ENCODE results near the gene AFAP1L2. TPM values are rescaled to one million over a fixed set of nuclear protein-coding genes. Genes with fewer than 3 reads are reported as not detected.
A peak's percentile ranks its signal among the peaks of the same experiment; 100 is the strongest.
"Not testable (repeated sequence)": the region's sequence is repeated elsewhere in the genome, so short reads cannot be mapped to it uniquely, and the experiment has no call there.

The AFAP1L2 gene
- polyA plus RNA-seq, 1 donor from 2014 or later: 3.0 TPM

DNA sequence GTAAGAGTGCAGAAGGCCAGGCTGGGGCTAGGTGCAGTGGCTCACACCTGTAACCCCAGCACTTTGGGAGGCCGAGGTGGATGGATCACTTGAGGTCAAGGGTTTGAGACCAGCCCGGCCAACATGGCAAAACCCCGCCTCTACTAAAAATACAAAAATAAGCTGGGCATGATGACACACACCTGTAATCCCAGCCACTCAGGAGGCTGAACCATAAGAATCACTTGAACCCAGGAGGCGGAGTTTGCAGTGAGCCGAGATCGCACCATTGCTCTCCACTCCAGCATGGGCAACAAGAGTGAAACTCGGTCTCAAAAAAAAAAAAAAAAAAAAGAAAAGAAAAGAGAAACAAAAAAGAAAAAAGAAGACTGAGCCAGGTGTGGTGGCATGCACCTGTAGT is 55.2 kb downstream of the AFAP1L2 start:
- not testable (repeated sequence) for H3K27ac Mint-ChIP-seq, H3K4me1 Mint-ChIP-seq, H3K4me3 Mint-ChIP-seq, H3K27me3 Mint-ChIP-seq, H3K9me3 Mint-ChIP-seq, H3K36me3 Mint-ChIP-seq

DNA sequence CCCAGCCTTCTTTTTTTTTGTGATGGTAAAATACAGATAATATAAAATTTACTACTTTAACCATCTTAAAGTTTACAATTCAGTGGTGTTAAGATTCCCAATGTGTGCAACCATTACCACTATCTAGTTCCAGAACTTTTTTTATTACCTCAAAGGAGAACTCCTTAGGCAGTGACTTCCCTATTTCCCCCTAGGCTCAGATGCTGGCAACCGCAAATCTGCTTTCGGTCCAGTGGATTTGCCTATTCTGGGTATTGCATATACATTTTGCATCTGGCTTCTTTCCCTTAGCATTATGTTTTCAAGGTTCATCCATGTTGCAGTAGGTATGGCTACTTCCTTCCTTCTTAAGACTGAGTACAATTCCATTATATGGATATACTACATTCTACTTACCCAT is 56.5 kb downstream of the AFAP1L2 start:
- Mint-ChIP-seq H3K27ac (no peak overlapping the region), H3K4me1 (no peaks in the 10 kb centered on the region), H3K27me3 (no peaks in the 10 kb centered on the region), H3K4me3 (no peak overlapping the region), H3K36me3 (no peaks in the 10 kb centered on the region), H3K9me3 (no peaks in the 10 kb centered on the region)

GRCh38 chr10:114347241-114347640 is 57.1 kb downstream of the AFAP1L2 start:
- no peaks in the 10 kb centered on the region for H3K4me1 Mint-ChIP-seq
- no peaks in the 10 kb centered on the region for H3K36me3 Mint-ChIP-seq
- no peaks in the 10 kb centered on the region for H3K9me3 Mint-ChIP-seq
- H3K27ac Mint-ChIP-seq: no peak overlapping the region
- H3K27me3 Mint-ChIP-seq: no peaks in the 10 kb centered on the region
- H3K4me3 Mint-ChIP-seq: no peak overlapping the region

DNA sequence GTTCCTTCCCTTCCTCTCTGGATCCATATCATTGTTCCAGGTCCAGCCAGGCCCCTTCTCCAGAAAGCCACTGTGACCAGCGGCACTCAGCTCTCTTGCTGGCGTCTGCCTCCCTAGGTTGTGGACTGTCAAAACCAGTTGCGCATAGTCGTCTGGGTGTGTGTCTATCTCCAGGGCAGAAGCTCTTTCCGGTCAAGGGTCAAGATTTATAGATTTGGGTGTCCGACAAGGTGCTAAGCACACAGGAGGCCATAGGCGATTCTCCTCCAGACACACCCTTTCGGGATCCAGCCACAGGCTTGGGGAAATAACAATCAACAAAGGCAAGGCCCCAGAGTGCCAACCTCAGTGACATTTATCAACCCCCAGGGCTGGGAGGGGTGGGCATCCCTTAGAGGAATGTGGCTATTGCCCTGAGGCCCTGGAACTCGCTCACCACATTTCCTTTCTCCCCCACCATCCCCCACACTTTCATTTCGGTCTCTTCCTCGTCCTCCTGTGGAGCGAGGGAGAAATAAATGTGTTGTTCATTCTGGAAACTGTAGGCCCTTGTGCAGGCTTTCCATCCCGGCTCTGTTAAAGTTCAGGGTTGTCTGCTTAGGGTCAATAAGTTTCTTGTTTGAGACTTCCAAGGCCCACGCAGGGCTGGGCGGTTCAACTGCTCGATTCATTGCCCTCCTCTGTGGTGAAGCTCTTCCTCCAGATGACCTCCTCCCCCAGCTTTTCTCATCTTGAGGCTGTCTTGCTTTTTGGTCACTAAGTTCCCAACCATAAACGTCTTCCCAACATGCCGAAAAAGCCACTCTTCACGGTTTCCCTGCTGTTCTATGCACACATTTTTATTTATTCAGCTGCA is 57.9 kb downstream of the AFAP1L2 start:
- Mint-ChIP-seq H3K9me3 (no peaks in the 10 kb centered on the region), H3K27ac (no peak overlapping the region), H3K4me3 (no peak overlapping the region), H3K36me3 (no peaks in the 10 kb centered on the region), H3K4me1 (no peaks in the 10 kb centered on the region), H3K27me3 (no peaks in the 10 kb centered on the region)

- H3K36me3 Mint-ChIP-seq: no peaks in the 10 kb centered on the region
- no peak overlapping the region for H3K4me3 Mint-ChIP-seq
- no peaks in the 10 kb centered on the region for H3K4me1 Mint-ChIP-seq
- H3K27me3 Mint-ChIP-seq: no peaks in the 10 kb centered on the region
- H3K27ac Mint-ChIP-seq: no peak overlapping the region
- H3K9me3 Mint-ChIP-seq: no peaks in the 10 kb centered on the region
Observed at GRCh38 chr10:114345701-114346100, 58.6 kb downstream of the AFAP1L2 start.

GRCh38 chr10:114343623-114344505 is 60.4 kb downstream of the AFAP1L2 start:
- peak overlapping the region in 1 of 3 donors; percentile 1 for H3K27ac Mint-ChIP-seq
- no peaks in the 10 kb centered on the region for H3K36me3 Mint-ChIP-seq
- no peak overlapping the region for H3K4me3 Mint-ChIP-seq
- no peaks in the 10 kb centered on the region for H3K9me3 Mint-ChIP-seq
- H3K4me1 Mint-ChIP-seq: no peaks in the 10 kb centered on the region
- H3K27me3 Mint-ChIP-seq: no peaks in the 10 kb centered on the region

GRCh38 chr10:114342976-114343375 is 61.3 kb downstream of the AFAP1L2 start:
- no peak overlapping the region for H3K27ac Mint-ChIP-seq
- H3K4me1 Mint-ChIP-seq: no peaks in the 10 kb centered on the region
- peaks cover 1% of the 10 kb centered on the region for H3K27me3 Mint-ChIP-seq
- no peaks in the 10 kb centered on the region for H3K36me3 Mint-ChIP-seq
- no peak overlapping the region for H3K4me3 Mint-ChIP-seq
- H3K9me3 Mint-ChIP-seq: no peaks in the 10 kb centered on the region

- H3K4me1 Mint-ChIP-seq: no peaks in the 10 kb centered on the region
- no peak overlapping the region for H3K27ac Mint-ChIP-seq
- no peak overlapping the region for H3K4me3 Mint-ChIP-seq
- no peaks in the 10 kb centered on the region for H3K36me3 Mint-ChIP-seq
- peaks cover 1% of the 10 kb centered on the region for H3K27me3 Mint-ChIP-seq
- no peaks in the 10 kb centered on the region for H3K9me3 Mint-ChIP-seq
Observed at GRCh38 chr10:114340816-114341215, 63.5 kb downstream of the AFAP1L2 start.

- no peak overlapping the region for H3K27ac Mint-ChIP-seq
- no peaks in the 10 kb centered on the region for H3K9me3 Mint-ChIP-seq
- no peaks in the 10 kb centered on the region for H3K4me1 Mint-ChIP-seq
- peaks cover 7% of the 10 kb centered on the region for H3K27me3 Mint-ChIP-seq
- no peaks in the 10 kb centered on the region for H3K36me3 Mint-ChIP-seq
- no peak overlapping the region for H3K4me3 Mint-ChIP-seq
Observed at GRCh38 chr10:114337510-114338462, 66.5 kb downstream of the AFAP1L2 start.

DNA sequence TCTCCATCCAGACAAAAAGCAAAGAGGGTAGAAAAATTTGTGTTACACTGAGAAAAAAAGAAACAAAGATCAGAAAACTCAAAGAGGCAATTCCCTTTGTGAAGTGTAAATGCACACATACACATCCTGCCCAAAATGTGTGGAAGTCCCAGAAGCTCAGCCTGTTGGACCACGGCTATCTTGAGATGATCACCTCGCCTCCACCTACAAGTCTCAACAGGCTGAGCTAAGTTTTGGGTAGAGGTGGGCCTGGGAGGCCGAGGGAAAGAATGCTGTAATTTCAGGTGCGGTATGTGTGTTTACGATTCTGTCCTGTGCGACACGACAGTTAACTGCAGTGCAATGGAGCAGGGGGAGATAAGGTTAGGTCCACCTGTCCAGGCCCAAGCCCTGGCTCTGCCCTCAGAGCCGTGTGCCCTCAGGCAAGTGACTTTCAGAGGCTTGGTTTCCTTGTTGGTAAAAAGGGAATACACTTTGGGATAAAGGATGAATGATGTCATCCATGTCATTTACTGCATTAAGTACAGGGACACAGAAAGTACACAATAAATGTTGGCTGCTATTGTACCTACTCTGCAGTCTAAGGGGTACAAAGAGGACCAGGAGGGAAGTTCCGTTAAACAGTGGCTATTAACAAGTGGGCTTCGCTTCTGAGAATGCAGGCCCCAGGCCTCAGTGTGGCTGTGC is 67.3 kb downstream of the AFAP1L2 start:
- Mint-ChIP-seq H3K9me3 (no peaks in the 10 kb centered on the region), H3K4me1 (no peaks in the 10 kb centered on the region), H3K36me3 (no peaks in the 10 kb centered on the region), H3K27me3 (peaks cover 9% of the 10 kb centered on the region), H3K27ac (no peak overlapping the region), H3K4me3 (no peak overlapping the region)

GRCh38 chr10:114335614-114336013 is 68.7 kb downstream of the AFAP1L2 start:
- Mint-ChIP-seq H3K4me3 (no peak overlapping the region), H3K4me1 (no peaks in the 10 kb centered on the region), H3K9me3 (no peaks in the 10 kb centered on the region), H3K27ac (no peak overlapping the region), H3K36me3 (no peaks in the 10 kb centered on the region), H3K27me3 (peaks cover 9% of the 10 kb centered on the region)

DNA sequence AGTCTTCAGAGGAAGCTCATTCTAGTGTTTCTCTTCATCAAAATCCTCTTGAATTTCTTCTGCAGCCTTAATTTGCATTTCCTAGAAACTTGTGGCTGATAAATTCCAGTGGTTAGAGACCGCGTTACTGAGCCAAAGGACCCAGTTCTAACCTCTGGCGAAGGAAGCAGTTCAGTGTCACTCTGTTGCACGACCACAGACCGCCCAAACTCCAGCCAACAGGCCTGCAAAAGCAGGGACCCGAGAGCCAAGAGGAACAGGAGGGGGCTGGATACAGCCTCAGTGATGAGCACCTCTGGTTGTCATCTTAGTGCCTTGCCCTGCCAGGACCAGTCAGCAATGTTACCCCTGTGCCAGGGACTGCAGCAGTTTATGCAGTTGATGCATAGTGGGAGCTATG is 70.0 kb downstream of the AFAP1L2 start:
- H3K27me3 Mint-ChIP-seq: peaks cover 11% of the 10 kb centered on the region
- no peaks in the 10 kb centered on the region for H3K4me1 Mint-ChIP-seq
- peaks cover 1% of the 10 kb centered on the region for H3K36me3 Mint-ChIP-seq
- no peak overlapping the region for H3K27ac Mint-ChIP-seq
- H3K4me3 Mint-ChIP-seq: no peak overlapping the region
- H3K9me3 Mint-ChIP-seq: no peaks in the 10 kb centered on the region

DNA sequence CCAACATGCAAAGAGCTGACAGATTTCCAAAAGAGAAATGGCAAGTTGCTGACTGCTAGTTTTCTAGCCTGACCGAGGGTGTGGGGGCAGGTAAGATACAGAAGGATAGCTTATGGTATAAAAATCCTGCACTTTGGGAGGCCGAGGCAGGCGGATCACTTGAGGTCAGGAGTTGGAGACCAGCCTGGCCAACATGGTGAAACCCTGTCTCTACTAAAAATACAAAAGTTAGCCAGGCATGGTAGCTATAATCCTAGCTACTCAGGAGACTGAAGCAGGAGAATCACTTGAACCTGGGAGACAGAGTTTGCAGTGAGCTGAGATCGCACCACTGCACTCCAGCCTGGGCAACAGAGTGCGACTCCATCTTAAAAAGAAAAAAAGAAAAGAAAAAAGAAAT is 70.9 kb downstream of the AFAP1L2 start:
- Mint-ChIP-seq H3K27me3 (peaks cover 10% of the 10 kb centered on the region), H3K27ac (peak overlapping the region in 1 of 3 donors; percentile 14)
- not testable (repeated sequence) for H3K4me3 Mint-ChIP-seq, H3K9me3 Mint-ChIP-seq, H3K4me1 Mint-ChIP-seq, H3K36me3 Mint-ChIP-seq
